Measurements from ENCODE around the gene GATA2.

The GATA2 gene

GRCh38 chr3:128487813-128488635 lies 5.0 kb downstream of the GATA2 start:
- no peak for TF ChIP-seq CTCF (IDR thresholded peaks at IDR 0.05; ENCODE audit: low read depth, low read length)
- peak overlapping the region; percentile 75 for H3K4me3 ChIP-seq (ENCODE audit: low read depth, low read length)

GRCh38 chr3:128487538-128487812 lies 5.5 kb downstream of the GATA2 start:
- H3K4me3 ChIP-seq (ENCODE audit: low read depth, low read length), result peak overlapping the region; percentile 75
- TF ChIP-seq CTCF (IDR thresholded peaks at IDR 0.05; ENCODE audit: low read depth, low read length), result no peak

GRCh38 chr3:128486681-128487537 lies 6.1 kb downstream of the GATA2 start:
- TF ChIP-seq CTCF (IDR thresholded peaks at IDR 0.05; ENCODE audit: low read depth, low read length), result no peak
- H3K4me3 ChIP-seq (ENCODE audit: low read depth, low read length), result peak overlapping the region; percentile 75

- H3K4me3 ChIP-seq (ENCODE audit: low read depth, low read length), result peak overlapping the region; percentile 75; the same call in 1 of the 2 replicates
- TF ChIP-seq CTCF (IDR thresholded peaks at IDR 0.05; ENCODE audit: low read depth, low read length), result no peak
Observed at GRCh38 chr3:128486205-128486628, 6.8 kb downstream of the GATA2 start.

GRCh38 chr3:128485282-128486204 lies 7.5 kb downstream of the GATA2 start:
- no peak overlapping the region for H3K4me3 ChIP-seq (ENCODE audit: low read depth, low read length)
- TF ChIP-seq CTCF (IDR thresholded peaks at IDR 0.05; ENCODE audit: low read depth, low read length), result no peak

- no peak for TF ChIP-seq CTCF (IDR thresholded peaks at IDR 0.05; ENCODE audit: low read depth, low read length)
- H3K4me3 ChIP-seq (ENCODE audit: low read depth, low read length), result no peak overlapping the region
Observed at GRCh38 chr3:128484404-128485281, 8.4 kb downstream of the GATA2 start.

Measured in WI38 (cell line).